Islet precursor cell (in vitro differentiated cells): ENCODE data around the gene SCYGR5.
"Not testable (repeated sequence)": the region's sequence is repeated elsewhere in the genome, so short reads cannot be mapped to it uniquely, and the experiment has no call there.

Experiments
- DNase-seq: peaks from one replicate; pipeline ENCODE4 v3.0.0-alpha.2; 2018

The SCYGR5 gene, protein sequence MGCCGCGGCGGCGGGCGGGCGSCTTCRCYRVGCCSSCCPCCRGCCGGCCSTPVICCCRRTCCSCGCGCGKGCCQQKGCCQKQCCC

DNA sequence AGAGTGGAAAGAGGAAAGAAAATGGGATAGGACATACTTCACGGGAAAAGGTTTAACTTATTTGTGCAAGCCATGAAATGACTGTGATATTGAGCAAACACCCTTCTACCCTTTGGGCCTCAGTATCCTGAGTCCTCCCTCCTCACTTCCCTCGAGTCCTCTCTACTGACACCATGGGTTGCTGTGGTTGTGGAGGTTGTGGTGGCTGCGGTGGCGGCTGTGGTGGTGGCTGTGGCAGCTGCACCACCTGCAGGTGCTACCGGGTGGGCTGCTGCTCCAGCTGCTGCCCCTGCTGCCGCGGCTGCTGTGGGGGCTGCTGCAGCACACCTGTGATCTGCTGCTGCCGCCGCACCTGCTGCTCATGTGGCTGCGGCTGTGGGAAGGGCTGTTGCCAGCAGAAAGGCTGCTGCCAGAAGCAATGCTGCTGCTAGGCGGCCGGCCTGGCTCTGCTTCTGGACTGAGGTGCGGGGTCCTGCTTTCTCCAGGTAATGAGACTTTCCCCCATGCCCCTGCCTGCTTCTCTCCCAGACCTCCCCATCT, at the start of gene SCYGR5:
Gene SCYGR5, plus strand, starts transcription at position 174 of the 540 bp plus-strand sequence. Its CDS starts 0 bp downstream, at position 174.
- not testable (repeated sequence) for DNase-seq

DNA sequence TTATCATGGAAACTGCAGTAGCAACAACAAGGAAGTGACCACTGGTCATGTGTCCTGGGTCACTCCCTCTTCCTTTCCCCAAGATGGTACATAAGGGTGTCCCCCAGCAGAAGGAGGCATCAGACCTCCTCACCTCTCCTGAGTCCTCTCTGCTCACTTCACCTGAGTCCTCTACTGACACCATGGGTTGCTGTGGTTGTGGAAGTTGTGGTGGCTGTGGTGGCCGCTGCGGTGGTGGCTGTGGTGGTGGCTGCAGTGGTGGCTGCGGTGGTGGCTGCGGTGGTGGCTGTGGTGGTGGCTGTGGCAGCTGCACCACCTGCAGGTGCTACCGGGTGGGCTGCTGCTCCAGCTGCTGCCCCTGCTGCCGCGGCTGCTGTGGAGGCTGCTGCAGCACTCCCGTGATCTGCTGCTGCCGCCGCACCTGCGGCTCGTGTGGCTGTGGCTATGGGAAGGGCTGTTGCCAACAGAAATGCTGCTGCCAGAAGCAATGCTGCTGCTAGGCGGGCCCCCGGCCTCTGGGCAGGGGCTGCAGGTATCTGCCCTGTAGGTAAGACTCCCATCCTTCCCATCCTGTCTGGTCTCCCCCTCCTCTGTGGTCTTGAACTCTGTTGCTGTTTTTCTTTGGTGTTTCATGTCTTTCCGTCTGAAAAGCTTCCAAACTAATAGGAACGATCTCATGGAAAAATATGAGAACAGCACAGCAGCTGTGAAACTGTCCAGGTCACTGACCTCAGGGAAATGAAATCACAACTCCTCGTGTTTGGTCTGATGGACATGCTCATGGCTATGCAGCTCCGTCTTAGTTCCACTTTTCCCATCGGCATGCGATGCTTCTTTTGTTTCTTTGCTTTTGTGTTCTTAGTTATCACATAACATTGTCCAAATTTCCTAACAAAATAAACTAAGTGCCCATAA, 49.0 kb upstream of the SCYGR5 start, which contains the start of gene SCYGR4:
Gene SCYGR4, plus strand, starts transcription at position 183 of the 915 bp plus-strand sequence. Its CDS starts 0 bp downstream, at position 183.
- DNase-seq: no peak

GRCh38 chr2:227623226-227623625, 43.4 kb upstream of the SCYGR5 start:
- DNase-seq: no peak

DNA sequence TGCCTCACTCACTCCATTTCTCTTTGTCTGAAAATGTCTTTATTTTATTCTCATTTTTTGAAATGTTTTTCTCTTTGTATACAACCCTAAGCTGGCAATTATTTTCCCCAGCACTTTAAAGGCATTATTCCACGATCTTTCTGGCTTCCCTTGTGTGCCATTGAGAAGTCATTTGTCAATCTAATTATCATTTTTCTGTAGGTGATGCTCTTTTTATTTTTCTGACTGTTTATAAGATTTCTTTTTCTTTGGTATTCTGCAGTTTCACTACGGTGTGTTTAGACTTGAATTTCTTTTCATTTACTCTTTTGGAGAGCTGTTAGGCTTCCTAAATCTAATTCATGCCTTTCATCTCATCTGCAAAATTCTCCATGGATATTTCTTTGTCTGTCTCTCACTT, 41.2 kb upstream of the SCYGR5 start:
- no peak for DNase-seq

GRCh38 chr2:227626580-227627151, 39.9 kb upstream of the SCYGR5 start:
- no peak for DNase-seq

- DNase-seq: no peak
Measured at GRCh38 chr2:227627769-227628168, 38.8 kb upstream of the SCYGR5 start.

DNA sequence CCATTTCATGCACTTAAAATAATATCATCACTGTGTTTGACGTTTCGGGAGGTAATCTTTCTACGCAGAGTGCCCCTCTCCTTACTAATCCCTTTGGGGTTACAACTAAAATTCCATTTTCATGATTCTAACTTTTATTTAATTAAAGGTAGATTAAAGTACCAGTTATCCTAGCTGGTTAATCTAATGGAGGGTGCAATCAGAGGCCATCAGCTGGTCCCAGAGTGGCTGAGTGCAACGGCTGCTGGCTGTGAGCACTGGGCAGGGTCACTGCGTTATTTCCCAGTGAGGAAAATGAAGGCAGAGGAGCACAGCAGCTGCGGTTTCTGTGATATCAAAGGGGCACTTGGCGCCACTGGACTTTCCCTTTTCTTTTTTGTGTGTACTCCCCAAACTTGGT, 37.2 kb upstream of the SCYGR5 start:
- DNase-seq: no peak

- no peak for DNase-seq
Measured at GRCh38 chr2:227630322-227630721, 36.3 kb upstream of the SCYGR5 start.

DNA sequence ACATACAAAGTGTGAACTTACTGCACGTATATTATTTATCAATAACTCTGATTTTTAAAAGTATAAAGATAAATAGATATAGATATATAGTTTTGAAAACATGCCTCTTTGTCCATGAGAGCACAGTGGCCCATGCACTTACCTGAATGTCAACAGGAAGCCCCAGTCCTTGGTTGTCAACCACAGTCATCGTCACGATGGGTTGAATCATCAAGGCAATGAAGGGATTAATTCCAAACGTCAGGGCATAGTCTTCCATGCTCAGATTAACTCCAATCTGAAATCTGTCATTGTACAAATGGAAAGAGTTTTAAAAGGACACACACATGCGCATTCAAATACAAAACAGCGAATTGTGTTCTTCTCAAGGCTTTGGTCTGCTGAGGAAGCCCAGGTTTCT, 33.8 kb upstream of the SCYGR5 start:
- DNase-seq: no peak

- DNase-seq: no peak
Measured at GRCh38 chr2:227634201-227634600, 32.4 kb upstream of the SCYGR5 start.

DNA sequence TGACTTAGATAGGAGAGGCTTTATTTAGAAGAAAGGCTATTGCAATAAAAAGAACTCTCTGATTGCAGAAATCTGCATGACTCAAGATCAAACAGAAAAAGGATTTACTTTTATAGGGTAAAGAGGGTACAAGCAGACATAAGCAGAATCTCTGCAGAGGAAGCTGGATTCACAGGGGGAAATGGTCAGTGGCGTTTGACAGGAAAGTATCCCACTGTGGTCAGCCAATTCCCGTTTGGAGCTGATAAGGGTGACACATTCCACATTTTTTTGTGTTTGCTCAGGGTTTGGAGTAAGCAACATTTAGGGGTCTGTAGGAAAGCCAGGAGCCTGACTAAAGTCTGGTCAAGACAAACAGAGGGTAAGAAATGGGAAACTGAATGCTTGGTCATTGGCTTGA, 23.9 kb upstream of the SCYGR5 start:
- peak; percentile 69 for DNase-seq

DNA sequence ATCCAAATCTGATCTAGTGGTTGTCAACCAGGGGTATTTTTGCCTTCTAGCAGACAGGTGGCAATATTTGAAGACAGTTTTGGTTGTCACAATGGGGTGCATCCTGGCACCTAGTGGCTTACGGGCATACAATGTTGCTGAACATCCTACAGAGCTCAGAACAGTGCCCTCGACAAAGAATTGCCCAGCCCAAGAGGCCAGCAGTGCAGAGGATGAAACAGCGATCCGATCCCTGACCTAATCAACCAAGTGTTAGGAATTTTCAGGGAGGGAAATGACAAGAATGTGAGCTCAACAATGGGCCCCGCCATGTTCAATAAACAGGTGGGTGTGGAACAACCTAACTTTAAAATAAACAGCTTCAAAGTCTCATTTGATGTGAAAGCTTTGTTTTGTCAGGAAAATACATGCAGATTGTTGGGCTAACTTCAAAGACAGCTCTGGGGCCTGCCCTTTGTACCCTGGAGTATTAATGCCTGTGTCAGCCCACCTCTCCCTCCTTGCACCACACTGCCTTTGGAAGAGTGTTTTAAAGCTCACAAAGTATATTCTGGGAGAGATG, 22.5 kb upstream of the SCYGR5 start:
- no peak for DNase-seq

- no peak for DNase-seq
Measured at GRCh38 chr2:227653419-227653818, 13.2 kb upstream of the SCYGR5 start.

GRCh38 chr2:227654426-227654825, 12.2 kb upstream of the SCYGR5 start:
- no peak for DNase-seq

DNA sequence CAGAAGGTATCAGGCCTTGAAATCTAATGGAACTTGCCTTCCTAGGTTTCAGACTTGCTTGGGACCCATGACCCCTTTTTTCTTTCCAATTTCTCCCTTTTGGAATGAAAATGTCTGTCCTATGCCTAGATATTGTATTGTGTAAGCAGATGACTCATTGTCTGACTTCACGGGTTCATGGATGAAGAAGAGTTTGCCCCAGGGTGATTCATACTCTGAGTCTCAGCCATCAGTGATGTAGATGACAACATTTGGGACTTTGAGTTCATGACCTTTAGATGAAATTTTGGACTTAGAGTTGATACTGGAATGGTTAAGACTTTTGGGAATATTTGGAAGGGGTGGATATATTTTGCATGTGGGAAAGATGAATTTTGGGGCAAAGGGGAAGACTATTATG, 11.2 kb upstream of the SCYGR5 start:
- DNase-seq: no peak

- DNase-seq: no peak
Measured at GRCh38 chr2:227657199-227657845, 9.3 kb upstream of the SCYGR5 start.

- no peak for DNase-seq
Measured at GRCh38 chr2:227661025-227661649, 5.5 kb upstream of the SCYGR5 start.

DNA sequence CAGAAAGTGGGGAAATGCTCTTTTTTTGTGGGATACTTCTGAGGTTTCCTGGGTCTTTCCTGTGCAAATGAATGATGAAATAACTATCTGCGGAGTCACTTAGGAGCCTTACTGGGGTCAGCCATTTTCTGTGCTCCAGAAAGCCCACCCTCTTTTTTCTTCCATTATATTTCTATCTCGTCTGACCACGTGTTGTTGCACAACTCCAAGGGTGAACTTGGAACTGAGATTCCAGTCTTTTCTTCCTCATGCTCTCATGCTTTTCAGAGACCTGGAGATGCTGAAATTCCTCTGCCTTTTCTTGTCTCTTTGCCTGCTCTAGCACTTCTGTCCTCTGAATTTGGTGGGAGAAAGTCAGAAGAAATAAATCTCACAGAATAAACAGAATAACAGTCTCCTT, 4.8 kb upstream of the SCYGR5 start:
- no peak for DNase-seq

GRCh38 chr2:227665189-227665940, 1.2 kb upstream of the SCYGR5 start:
- DNase-seq: no peak

- DNase-seq: no peak
Measured at GRCh38 chr2:227671170-227671905, 4.7 kb downstream of the SCYGR5 start.

DNA sequence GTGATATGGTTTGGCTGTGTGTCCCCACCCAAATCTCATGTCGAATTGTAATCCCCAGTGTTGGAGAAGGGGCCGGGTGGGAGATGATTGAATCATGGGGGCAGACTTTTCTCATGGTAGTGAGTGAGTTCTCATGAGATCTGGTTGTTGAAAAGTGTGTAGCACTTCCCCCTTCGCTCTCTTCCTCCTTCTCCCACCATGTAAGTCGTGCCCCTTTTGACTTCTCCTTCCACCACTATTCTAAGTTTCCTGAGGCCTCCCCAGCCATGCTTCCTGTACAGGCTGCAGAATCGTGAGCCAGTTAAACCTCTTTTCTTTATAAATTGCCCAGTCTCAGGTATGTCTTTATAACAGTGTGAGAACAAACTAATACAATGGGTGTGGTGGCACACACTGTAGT, 7.0 kb downstream of the SCYGR5 start:
- DNase-seq: not testable (repeated sequence)
